Measurements from ENCODE around the gene CD109. TPM values are rescaled to one million over a fixed set of nuclear protein-coding genes. Genes with fewer than 3 reads are reported as not detected.

CD109 gene
- total RNA-seq, 4 donors from 2014 or later, result 7.8 to 19.0 (median 12.7) TPM

GRCh38 chr6:73699676-73700459 lies 3.9 kb downstream of the CD109 start:
- Histone ChIP-seq H3K4me3 (no peak overlapping the region), H3K36me3 (no peaks in the 10 kb centered on the region), H3K9me3 (no peaks in the 10 kb centered on the region), H3K27ac (no peak overlapping the region), H3K27me3 (no peaks in the 10 kb centered on the region), H3K4me1 (peaks cover 0 to 26% (median 4%) of the 10 kb centered on the region in 4 donors)
- DNase-seq (ENCODE audit: low spot score in 2 of 2), result no peak
- TF ChIP-seq EP300 (IDR thresholded peaks at IDR 0.05), result no peak
- TF ChIP-seq CTCF (IDR thresholded peaks at IDR 0.05), result no peak
- TF ChIP-seq POLR2A (IDR thresholded peaks at IDR 0.05), result no peak
- WGBS, 2 donors, result 84% methylated on average over 4 of the region's 4 CpGs

- 86 to 91% methylated on average over 2 of the region's 2 CpGs for WGBS, 2 donors
- Histone ChIP-seq H3K4me3 (no peak overlapping the region), H3K9me3 (no peaks in the 10 kb centered on the region), H3K36me3 (no peaks in the 10 kb centered on the region), H3K4me1 (peaks cover 0 to 6% (median 0%) of the 10 kb centered on the region in 4 donors), H3K27ac (no peak overlapping the region), H3K27me3 (no peaks in the 10 kb centered on the region)
- no peak for DNase-seq (ENCODE audit: low spot score in 2 of 2)
- TF ChIP-seq POLR2A (IDR thresholded peaks at IDR 0.05), result no peak
- no peak for TF ChIP-seq EP300 (IDR thresholded peaks at IDR 0.05)
- TF ChIP-seq CTCF (IDR thresholded peaks at IDR 0.05), result no peak
Observed at GRCh38 chr6:73702444-73702843, 6.4 kb downstream of the CD109 start.

- Histone ChIP-seq H3K4me3 (no peak overlapping the region), H3K9me3 (no peaks in the 10 kb centered on the region), H3K27me3 (no peaks in the 10 kb centered on the region), H3K36me3 (no peaks in the 10 kb centered on the region), H3K27ac (peak overlapping the region in 1 of 4 donors; percentile 46), H3K4me1 (peaks cover 0 to 5% (median 0%) of the 10 kb centered on the region in 4 donors)
- DNase-seq (ENCODE audit: low spot score in 2 of 2), result no peak
- WGBS, 2 donors, result 82 to 100% methylated on average over 1 of the region's 1 CpG
- no peak for TF ChIP-seq EP300 (IDR thresholded peaks at IDR 0.05)
- TF ChIP-seq CTCF (IDR thresholded peaks at IDR 0.05), result no peak
- TF ChIP-seq POLR2A (IDR thresholded peaks at IDR 0.05), result no peak
Observed at GRCh38 chr6:73703466-73703865, 7.5 kb downstream of the CD109 start.

- no peak overlapping the region for H3K4me3 ChIP-seq
- H3K9me3 ChIP-seq, result no peaks in the 10 kb centered on the region
- peak overlapping the region in 2 of 4 donors; percentile 4 to 46 for H3K27ac ChIP-seq
- no peak for TF ChIP-seq CTCF (IDR thresholded peaks at IDR 0.05)
- no peak for TF ChIP-seq EP300 (IDR thresholded peaks at IDR 0.05)
- TF ChIP-seq POLR2A (IDR thresholded peaks at IDR 0.05), result no peak
- WGBS, 2 donors, result 79 to 81% methylated on average over 8 of the region's 8 CpGs
- H3K36me3 ChIP-seq, result no peaks in the 10 kb centered on the region
- peak in 1 of 2 donors; percentile 23 for DNase-seq (ENCODE audit: low spot score in 2 of 2)
- no peaks in the 10 kb centered on the region for H3K27me3 ChIP-seq
- H3K4me1 ChIP-seq, result peaks cover 0 to 5% (median 0%) of the 10 kb centered on the region in 4 donors
Observed at GRCh38 chr6:73704260-73704659, 8.3 kb downstream of the CD109 start.

- H3K4me3 ChIP-seq, result no peak overlapping the region
- peaks cover 0 to 5% (median 0%) of the 10 kb centered on the region in 4 donors for H3K4me1 ChIP-seq
- TF ChIP-seq POLR2A (IDR thresholded peaks at IDR 0.05) (no peak), EP300 (IDR thresholded peaks at IDR 0.05) (no peak), CTCF (IDR thresholded peaks at IDR 0.05) (no peak)
- H3K36me3 ChIP-seq, result no peaks in the 10 kb centered on the region
- H3K27ac ChIP-seq, result peak overlapping the region in 2 of 4 donors; percentile 4 to 36
- DNase-seq (ENCODE audit: low spot score in 2 of 2), result no peak
- no peaks in the 10 kb centered on the region for H3K27me3 ChIP-seq
- no peaks in the 10 kb centered on the region for H3K9me3 ChIP-seq
- WGBS, 2 donors, result 63 to 65% methylated on average over 4 of the region's 4 CpGs
Observed at GRCh38 chr6:73704798-73705197, 8.8 kb downstream of the CD109 start.
